Fibroblast of lung (primary cell): ENCODE measurements around the gene BCL11A. TPM values are rescaled to one million over a fixed set of nuclear protein-coding genes. Genes with fewer than 3 reads are reported as not detected.

Experiments used
- DNase-seq, 2 donors: peaks; one replicate each; pipeline versions ENCODE4 v3.0.0 to v3.0.0-alpha.2; 2010; ENCODE audit warnings: low read depth in 2 of 2
- H2AFZ ChIP-seq: 2 replicates; pipeline ENCODE4 v1.5.1; 2012; ENCODE audit warnings: low read length, control low read depth, inconsistent platforms
- H3K27ac ChIP-seq: 2 replicates; pipeline ENCODE4 v1.5.1; 2011; ENCODE audit warnings: low read length, control low read depth; ENCODE audit not compliant: insufficient read depth
- H3K27me3 ChIP-seq: 2 replicates; pipeline ENCODE4 v1.5.1; 2011; ENCODE audit warnings: mild to moderate bottlenecking, low read length; ENCODE audit not compliant: control insufficient read depth, insufficient read depth
- H3K36me3 ChIP-seq: 2 replicates; pipeline ENCODE4 v1.5.1; 2011; ENCODE audit warnings: low read length; ENCODE audit not compliant: control insufficient read depth, insufficient read depth
- H3K4me1 ChIP-seq: 2 replicates; pipeline ENCODE4 v1.5.1; 2011; ENCODE audit warnings: low read length; ENCODE audit not compliant: control insufficient read depth, insufficient read depth; ENCODE audit errors: extremely low read depth
- H3K4me2 ChIP-seq: 2 replicates; pipeline ENCODE4 v1.5.1; 2011; ENCODE audit warnings: low read length, control low read depth; ENCODE audit not compliant: insufficient read depth; ENCODE audit errors: extremely low read depth
- H3K4me3 ChIP-seq, 4 experiments: fragments of 200-600 bp in 1 of 4; sonication (generic) in 1 of 4; replicated peaks in 1 of 4; 2 replicates each; pipeline ENCODE4 v1.5.1; 2011 to 2016; ENCODE audit warnings: low read length in 4 of 4, low read depth in 3 of 4, mild to moderate bottlenecking in 3 of 4, control low read depth in 2 of 4, inconsistent platforms in 1 of 4, mixed read lengths in 1 of 4; ENCODE audit not compliant: insufficient read depth in 1 of 4; ENCODE audit errors: control extremely low read depth in 1 of 4
- H3K79me2 ChIP-seq: 2 replicates; pipeline ENCODE4 v1.5.1; 2012; ENCODE audit warnings: mild to moderate bottlenecking, low read length, inconsistent platforms; ENCODE audit not compliant: control insufficient read depth, insufficient read depth
- H3K9ac ChIP-seq: 2 replicates; pipeline ENCODE4 v1.5.1; 2011; ENCODE audit warnings: mild to moderate bottlenecking, low read length, control low read depth; ENCODE audit not compliant: insufficient read depth
- H3K9me3 ChIP-seq: 2 replicates; pipeline ENCODE4 v1.5.1; 2012; ENCODE audit warnings: low read depth, low read length; ENCODE audit not compliant: control insufficient read depth, insufficient read depth
- H4K20me1 ChIP-seq: 2 replicates; pipeline ENCODE4 v1.5.1; 2011; ENCODE audit warnings: low read length; ENCODE audit not compliant: control insufficient read depth, insufficient read depth; ENCODE audit errors: extremely low read depth
- CTCF ChIP-seq, 2 donors: IDR thresholded peaks in 1 of 2; conservative IDR thresholded peaks in 1 of 2; 1 replicate in 1 of 2; 2 replicates in 1 of 2; pipeline ENCODE4 v1.5.1; 2011 to 2012; ENCODE audit warnings: low read length in 2 of 2, control low read depth in 1 of 2, inconsistent platforms in 1 of 2, low read depth in 1 of 2, mild to moderate bottlenecking in 1 of 2
- EZH2 ChIP-seq: IDR thresholded peaks from 2 replicates; pipeline ENCODE4 v1.5.1; 2012; ENCODE audit warnings: low read length, control low read depth, mild to moderate bottlenecking; ENCODE audit errors: missing control alignments
- polyA plus RNA-seq, 2 donors: library from polyadenylated mRNA; depleted of rRNA in 1 of 2; stranded (reverse) in 1 of 2; unstranded in 1 of 2; fragments of >200 nt; gene quantifications; 2 replicates each; pipeline ENCODE4 v1.2.1, GENCODE V29; 2011 to 2012; ENCODE audit warnings: missing spikeins in 1 of 2
- total RNA-seq: library from RNA; depleted of rRNA; stranded (reverse); fragments of >200 nt; gene quantifications from 2 replicates; pipeline ENCODE4 v1.2.1, GENCODE V29; 2014

BCL11A gene
- total and polyA plus RNA-seq, 2 donors (not counting 1 experiment from before 2014, with no cell fraction given) = 0.09 to 0.17 TPM

- H4K20me1 ChIP-seq = no peaks in the 10 kb centered on the region
- H3K27me3 ChIP-seq = peaks cover 14% of the 10 kb centered on the region
- no peaks in the 10 kb centered on the region for H3K9me3 ChIP-seq
- no peak overlapping the region for H3K9ac ChIP-seq
- peak overlapping the region; percentile 56 for H3K4me2 ChIP-seq
- no peaks in the 10 kb centered on the region for H3K36me3 ChIP-seq
- H3K79me2 ChIP-seq = no peaks in the 10 kb centered on the region
- no peaks in the 10 kb centered on the region for H3K4me1 ChIP-seq
- no peak for DNase-seq
- H3K4me3 ChIP-seq = peak overlapping the region in 3 of 4 experiments; percentile 7 to 48 (median 32)
- H3K27ac ChIP-seq = no peak overlapping the region
- TF ChIP-seq EZH2 (no peak), CTCF (conservative IDR thresholded peaks at IDR 0.05 in 1 of 2, IDR thresholded peaks at IDR 0.05 in 1 of 2; ENCODE audit: low read depth in 1 of 2, low read length in 2 of 2) (no peak)
- no peak overlapping the region for H2AFZ ChIP-seq
These were observed 16.2 kb upstream of the BCL11A start for GRCh38 chr2:60569680-60570111.

GRCh38 chr2:60567919-60568768, 14.7 kb upstream of the BCL11A start:
- TF ChIP-seq EZH2 = no peak
- no peak for TF ChIP-seq CTCF (conservative IDR thresholded peaks at IDR 0.05 in 1 of 2, IDR thresholded peaks at IDR 0.05 in 1 of 2; ENCODE audit: low read depth in 1 of 2, low read length in 2 of 2)
- Histone ChIP-seq H2AFZ (no peak overlapping the region), H3K4me3 (no peak overlapping the region), H3K4me1 (no peaks in the 10 kb centered on the region), H3K27ac (no peak overlapping the region), H3K9ac (no peak overlapping the region), H3K9me3 (no peaks in the 10 kb centered on the region), H3K4me2 (no peak overlapping the region), H3K27me3 (peaks cover 14% of the 10 kb centered on the region), H3K36me3 (no peaks in the 10 kb centered on the region), H3K79me2 (no peaks in the 10 kb centered on the region), H4K20me1 (no peaks in the 10 kb centered on the region)
- DNase-seq = no peak

- Histone ChIP-seq H3K36me3 (no peaks in the 10 kb centered on the region), H3K27me3 (peaks cover 14% of the 10 kb centered on the region), H3K79me2 (no peaks in the 10 kb centered on the region), H2AFZ (no peak overlapping the region), H3K4me2 (no peak overlapping the region), H3K4me1 (no peaks in the 10 kb centered on the region), H3K27ac (no peak overlapping the region), H3K4me3 (no peak overlapping the region), H4K20me1 (no peaks in the 10 kb centered on the region), H3K9me3 (no peaks in the 10 kb centered on the region), H3K9ac (no peak overlapping the region)
- no peak for DNase-seq
- TF ChIP-seq EZH2 = no peak
- TF ChIP-seq CTCF (conservative IDR thresholded peaks at IDR 0.05 in 1 of 2, IDR thresholded peaks at IDR 0.05 in 1 of 2; ENCODE audit: low read depth in 1 of 2, low read length in 2 of 2) = no peak
These were observed 13.6 kb upstream of the BCL11A start for GRCh38 chr2:60567096-60567495.
